K562 (cell line): Measurements from ENCODE around the gene GABRQ.
"Not testable (repeated sequence)": the region's sequence is repeated elsewhere in the genome, so short reads cannot be mapped to it uniquely, and the experiment has no call there.

Source experiments
- FOXJ3 ChIP-seq: sonication (generic); formaldehyde crosslinking; IDR thresholded peaks from 2 replicates; pipeline ENCODE4 v1.4.0; 2020; ENCODE audit warnings: mild to moderate bottlenecking, missing genetic modification reagents
- NBN ChIP-seq: fragments of 450-650 bp; IDR thresholded peaks from 2 replicates; pipeline ENCODE4 v1.6.1; 2016; ENCODE audit warnings: low read depth, mild to moderate bottlenecking
- RNF2 ChIP-seq: sonication (generic); IDR thresholded peaks from 2 replicates; pipeline ENCODE4 v1.6.1; 2016
- TF ChIP-seq, protein P1 (sequence below), 3 experiments: IDR thresholded peaks in 2 of 3; conservative IDR thresholded peaks in 1 of 3; 2 replicates each; pipeline ENCODE4 v1.5.1; 2011 to 2012; ENCODE audit warnings: low read length in 3 of 3, mild to moderate bottlenecking in 3 of 3, control low read depth in 2 of 3, improper control_type of control experiment in 1 of 3, inconsistent platforms in 1 of 3, low read depth in 1 of 3, mixed read lengths in 1 of 3, moderate library complexity in 1 of 3; ENCODE audit not compliant: insufficient read depth in 2 of 3

DNA sequence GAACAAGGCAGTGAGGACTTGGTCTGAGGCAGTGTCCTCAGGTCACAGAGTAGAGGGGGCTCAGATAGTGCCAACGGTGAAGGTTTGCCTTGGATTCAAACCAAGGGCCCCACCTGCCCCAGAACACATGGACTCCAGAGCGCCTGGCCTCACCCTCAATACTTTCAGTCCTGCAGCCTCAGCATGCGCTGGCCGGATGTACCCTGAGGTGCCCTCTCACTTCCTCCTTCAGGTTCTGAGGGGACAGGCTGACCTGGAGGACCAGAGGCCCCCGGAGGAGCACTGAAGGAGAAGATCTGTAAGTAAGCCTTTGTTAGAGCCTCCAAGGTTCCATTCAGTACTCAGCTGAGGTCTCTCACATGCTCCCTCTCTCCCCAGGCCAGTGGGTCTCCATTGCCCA lies 62.7 kb downstream of the GABRQ start:
- TF ChIP-seq RNF2, FOXJ3, NBN: not testable (repeated sequence)
- TF ChIP-seq, protein P1, sequence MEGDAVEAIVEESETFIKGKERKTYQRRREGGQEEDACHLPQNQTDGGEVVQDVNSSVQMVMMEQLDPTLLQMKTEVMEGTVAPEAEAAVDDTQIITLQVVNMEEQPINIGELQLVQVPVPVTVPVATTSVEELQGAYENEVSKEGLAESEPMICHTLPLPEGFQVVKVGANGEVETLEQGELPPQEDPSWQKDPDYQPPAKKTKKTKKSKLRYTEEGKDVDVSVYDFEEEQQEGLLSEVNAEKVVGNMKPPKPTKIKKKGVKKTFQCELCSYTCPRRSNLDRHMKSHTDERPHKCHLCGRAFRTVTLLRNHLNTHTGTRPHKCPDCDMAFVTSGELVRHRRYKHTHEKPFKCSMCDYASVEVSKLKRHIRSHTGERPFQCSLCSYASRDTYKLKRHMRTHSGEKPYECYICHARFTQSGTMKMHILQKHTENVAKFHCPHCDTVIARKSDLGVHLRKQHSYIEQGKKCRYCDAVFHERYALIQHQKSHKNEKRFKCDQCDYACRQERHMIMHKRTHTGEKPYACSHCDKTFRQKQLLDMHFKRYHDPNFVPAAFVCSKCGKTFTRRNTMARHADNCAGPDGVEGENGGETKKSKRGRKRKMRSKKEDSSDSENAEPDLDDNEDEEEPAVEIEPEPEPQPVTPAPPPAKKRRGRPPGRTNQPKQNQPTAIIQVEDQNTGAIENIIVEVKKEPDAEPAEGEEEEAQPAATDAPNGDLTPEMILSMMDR (IDR thresholded peaks at IDR 0.05 in 2 of 3, conservative IDR thresholded peaks at IDR 0.05 in 1 of 3; ENCODE audit: insufficient read depth in 2 of 3, low read depth in 1 of 3, low read length in 3 of 3) = not testable (repeated sequence)
